Upper lobe of left lung (tissue), 4 donors: ENCODE measurements around the gene SDE2.
"Not testable (repeated sequence)": the region's sequence is repeated elsewhere in the genome, so short reads cannot be mapped to it uniquely, and the experiment has no call there.

Source experiments
- CTCF ChIP-seq, 6 experiments: fragments of 450-650 bp in 4 of 6; fragments of 200-600 bp in 2 of 6; sonication (generic) in 2 of 6; IDR thresholded peaks; one replicate each; pipeline ENCODE4 v1.5.1; 2016 to 2019; ENCODE audit warnings: antibody characterized with exemption in 6 of 6
- EP300 ChIP-seq, 4 donors: sonication (generic); formaldehyde crosslinking; IDR thresholded peaks; one replicate each; pipeline ENCODE4 v1.5.1; 2017; ENCODE audit warnings: antibody characterized with exemption in 4 of 4, control low read depth in 2 of 4
- POLR2A ChIP-seq, 4 donors: fragments of 450-650 bp; IDR thresholded peaks; one replicate each; pipeline ENCODE4 v1.5.1; 2016 to 2017; ENCODE audit warnings: antibody characterized with exemption in 4 of 4, mild to moderate bottlenecking in 2 of 4
- POLR2AphosphoS5 ChIP-seq, 2 donors: sonication (generic); formaldehyde crosslinking; IDR thresholded peaks; one replicate each; pipeline ENCODE4 v1.5.1; 2017; ENCODE audit warnings: antibody characterized with exemption in 2 of 2

GRCh38 chr1:225939097-225939938 is 59.8 kb downstream of the SDE2 start:
- not testable (repeated sequence) for TF ChIP-seq CTCF, POLR2A, EP300, POLR2AphosphoS5 (IDR thresholded peaks at IDR 0.05)
